ENCODE measurements around the gene SERINC4.

Gene SERINC4

DNA sequence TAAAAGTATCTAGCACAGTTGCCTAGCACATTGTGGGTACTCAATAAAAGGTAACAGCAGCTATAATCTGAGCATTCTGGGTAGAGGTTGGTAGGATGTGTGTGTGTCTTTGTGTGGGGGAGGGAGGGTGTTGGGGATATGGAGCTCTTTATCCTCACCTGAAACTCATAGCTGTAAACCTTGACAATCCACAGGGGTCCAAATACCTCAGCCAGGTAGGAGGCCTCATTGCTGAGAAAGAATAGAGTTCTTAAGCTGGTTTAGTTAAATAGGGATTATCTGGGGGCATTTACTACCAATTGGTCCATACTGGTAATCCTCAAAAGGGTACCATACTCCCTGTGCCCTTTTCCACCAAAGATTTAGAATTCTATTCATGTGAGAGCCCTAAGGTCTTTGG lies 4.0 kb downstream of the SERINC4 start:
- DNase-seq: no peak

DNA sequence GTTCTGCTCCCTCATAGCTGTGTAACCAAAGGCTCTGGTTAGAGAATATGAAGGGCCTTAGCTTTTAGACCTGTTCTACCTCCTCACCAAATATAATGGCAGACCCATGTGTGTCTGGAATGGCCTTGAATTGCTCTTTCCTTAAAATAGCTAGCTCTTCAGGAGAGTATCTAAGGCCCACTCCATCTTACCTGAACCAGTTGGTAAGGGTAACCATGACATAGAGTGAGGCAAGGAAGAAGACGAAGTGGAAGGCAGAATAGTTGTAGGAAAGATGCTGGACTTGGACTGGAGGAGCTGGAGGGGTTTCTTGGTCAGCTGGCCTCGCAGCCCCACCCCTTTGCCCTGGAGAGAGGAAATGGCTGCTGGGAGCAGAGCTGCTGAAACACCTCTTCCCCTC lies 4.8 kb downstream of the SERINC4 start:
- no peak for DNase-seq

DNA sequence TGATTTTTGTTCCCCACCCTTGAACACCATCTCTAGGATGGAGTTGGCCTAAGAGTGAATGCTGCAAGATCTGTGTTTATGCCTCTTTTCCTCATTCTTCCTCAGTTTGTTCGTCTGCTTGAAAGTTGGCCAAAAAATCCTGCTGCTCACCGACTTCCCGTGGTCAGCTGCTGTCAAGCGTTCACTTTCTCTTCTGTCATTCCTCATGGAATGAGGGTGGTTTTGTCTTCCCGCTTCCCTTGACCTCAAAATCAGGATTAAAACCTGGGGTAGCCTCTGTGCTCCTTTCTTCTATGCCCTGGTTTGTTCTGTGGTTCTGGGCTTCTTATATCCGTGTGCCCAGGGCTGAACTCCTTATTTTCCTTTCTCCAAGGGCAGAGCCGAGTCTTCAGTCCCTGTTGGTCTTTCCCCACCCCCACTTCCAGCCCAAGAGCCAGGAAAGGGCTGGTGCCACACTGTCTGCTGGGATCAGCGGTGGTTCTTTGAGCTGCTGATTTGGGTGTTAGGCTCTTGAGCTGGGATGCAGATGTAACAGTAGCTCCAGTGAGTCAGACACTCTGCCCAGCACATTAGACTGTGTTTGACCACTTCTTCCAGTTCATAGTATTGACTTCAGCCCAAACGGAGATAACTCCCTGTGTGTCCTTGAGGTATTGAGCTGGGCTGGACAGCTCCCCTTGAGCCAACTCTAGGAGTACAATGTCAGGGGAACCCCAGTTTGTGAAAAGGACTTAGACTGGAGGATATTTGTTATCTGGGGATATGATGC lies 5.6 kb downstream of the SERINC4 start:
- DNase-seq: no peak

DNA sequence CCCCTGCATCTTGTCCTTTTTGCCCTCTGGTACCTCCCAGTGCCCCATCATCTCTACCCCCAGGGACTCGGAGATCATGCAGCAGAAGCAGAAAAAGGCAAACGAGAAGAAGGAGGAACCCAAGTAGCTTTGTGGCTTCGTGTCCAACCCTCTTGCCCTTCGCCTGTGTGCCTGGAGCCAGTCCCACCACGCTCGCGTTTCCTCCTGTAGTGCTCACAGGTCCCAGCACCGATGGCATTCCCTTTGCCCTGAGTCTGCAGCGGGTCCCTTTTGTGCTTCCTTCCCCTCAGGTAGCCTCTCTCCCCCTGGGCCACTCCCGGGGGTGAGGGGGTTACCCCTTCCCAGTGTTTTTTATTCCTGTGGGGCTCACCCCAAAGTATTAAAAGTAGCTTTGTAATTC lies 6.4 kb downstream of the SERINC4 start:
- DNase-seq: no peak

DNA sequence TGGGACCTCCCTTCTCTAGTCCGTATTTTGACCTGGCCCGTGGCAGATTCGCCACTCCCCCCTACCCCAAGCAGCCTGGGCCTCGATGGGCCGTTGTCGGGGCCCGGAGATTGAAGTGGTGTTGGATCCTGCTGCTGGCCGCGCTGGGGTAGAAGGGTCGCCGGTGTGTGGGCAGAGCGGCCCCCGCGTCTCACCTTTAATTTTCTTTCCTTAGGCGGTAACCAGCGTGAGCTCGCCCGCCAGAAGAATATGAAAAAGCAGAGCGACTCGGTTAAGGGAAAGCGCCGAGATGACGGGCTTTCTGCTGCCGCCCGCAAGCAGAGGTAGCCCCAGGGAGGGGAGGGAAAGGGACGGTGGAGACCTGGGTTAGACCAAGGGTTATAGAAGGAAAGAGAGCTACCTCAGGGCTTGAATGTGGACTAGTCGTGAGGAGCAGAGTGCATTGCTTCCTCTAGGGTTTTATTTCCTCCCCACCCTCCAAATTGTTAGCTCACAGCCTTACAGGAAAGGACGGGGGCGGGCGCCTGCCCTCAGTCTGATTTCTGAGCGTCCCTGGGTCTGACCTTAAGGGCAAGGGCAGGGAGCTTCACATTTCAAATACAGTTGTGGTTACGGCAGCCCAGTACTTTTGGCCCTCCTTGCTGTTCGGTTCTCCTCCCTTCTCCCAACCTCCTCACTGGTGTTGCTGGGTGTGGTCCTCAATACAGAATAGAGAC lies 7.1 kb downstream of the SERINC4 start:
- no peak for DNase-seq

DNA sequence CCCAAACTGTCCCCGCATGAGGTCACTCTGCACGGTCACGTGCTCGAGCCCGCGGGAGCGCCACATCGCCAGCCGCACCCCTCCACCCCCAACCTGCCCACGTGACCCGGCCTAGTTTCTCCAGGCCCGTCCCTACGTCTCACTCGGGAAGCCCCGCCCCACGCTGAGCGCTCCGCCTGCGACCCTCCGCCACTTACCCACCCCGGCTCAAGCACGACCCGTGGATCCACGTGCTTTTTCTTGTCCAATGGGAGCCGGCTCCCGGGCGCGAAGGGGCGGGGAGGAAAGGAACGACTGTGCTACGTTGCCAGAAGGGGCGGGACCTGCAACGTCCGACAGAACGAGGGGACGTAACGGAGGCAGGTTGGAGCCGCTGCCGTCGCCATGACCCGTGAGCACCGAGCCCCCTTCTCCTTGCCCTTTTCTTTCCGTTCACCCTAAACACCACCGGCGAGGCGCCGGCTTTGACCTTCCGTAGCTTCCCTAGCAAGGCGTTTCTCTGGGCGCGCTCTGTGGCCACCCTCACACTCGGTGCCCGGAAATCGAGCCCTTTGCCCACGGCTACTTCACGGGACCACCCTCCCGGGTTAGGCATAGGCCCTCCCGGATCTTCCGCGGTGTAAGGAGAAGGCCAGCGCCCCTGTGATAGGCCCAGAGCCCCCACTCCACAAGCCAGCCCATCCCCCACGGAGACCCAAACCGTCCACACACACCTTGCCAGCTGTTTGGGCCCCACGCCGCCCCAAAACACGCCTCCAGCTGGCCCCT lies 7.8 kb downstream of the SERINC4 start, which contains the start of gene SERF2:
TSS of gene SERF2 (plus strand) at position 328 of the 768 bp plus-strand sequence. CDS start at position 385, 57 bp downstream.
- DNase-seq: peak; percentile 100

DNA sequence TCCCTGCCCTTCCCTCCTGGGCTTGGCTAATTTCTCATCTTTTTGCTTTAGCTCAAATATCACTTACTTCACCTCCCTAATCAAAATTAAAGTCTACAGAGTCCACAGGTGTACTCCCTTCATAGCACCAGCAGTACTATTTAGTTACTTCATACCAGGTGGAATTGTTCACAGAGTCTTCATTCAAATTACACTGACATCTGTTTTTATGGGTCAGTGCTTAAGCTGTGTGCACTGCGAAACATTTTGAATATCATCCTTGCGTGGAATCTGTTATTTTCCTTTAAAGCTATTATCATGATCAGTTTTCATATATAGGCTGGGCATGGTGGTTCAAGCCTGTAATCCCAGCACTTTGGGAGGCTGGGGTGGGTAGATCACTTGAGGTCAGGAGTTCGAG lies 10.6 kb downstream of the SERINC4 start:
- no peak for DNase-seq

DNA sequence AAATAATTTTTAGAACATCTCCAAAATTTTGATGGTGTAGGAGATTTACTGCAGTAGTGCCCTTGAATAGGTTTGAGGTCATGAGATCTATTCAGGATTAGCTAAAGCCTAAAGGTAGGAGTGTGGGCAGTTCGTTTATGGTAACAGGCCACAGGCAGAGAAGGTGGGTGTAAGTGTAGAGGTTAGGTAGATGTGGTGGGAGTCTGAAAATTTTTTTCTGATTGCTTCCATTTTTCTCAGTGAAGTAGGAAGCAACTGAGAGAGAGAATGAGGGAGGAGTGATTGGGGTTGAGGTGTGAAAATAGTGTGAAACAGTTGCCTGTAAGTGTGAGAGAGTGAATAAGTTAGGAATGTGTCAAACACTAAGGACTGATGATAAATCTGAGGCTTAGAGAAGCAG lies 21.0 kb downstream of the SERINC4 start:
- no peak for DNase-seq

DNA sequence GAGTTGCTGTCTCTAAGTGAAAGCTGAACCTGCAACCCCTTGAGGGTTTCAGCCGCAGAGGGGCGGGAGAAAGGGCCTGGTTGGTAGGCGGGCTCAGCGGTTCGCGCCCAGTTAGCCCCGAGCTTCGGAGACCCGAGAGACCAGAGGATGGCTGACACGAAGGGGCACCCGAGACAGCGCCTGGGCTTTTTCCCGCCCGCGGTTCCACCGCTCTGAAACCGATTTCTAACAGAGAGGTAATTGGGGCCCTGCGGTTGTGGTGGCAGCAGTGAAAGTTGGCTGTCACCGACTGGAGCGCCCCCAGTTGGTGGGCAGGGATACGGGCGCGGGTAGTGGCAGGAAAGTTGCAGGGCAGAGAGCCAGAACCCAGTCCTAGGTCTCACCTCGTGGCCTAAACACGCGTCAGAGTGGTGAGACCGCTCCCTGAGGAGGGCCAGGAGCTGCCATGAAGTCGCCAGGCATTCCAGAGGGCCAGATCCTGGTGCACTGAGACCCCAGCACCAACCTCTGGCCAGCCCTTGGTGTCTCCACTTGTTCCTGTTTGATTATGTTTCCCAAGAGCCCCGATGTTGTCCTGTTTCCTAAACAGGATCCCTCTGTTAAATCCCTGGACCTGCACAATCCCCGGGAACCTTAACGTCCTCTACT lies 22.6 kb downstream of the SERINC4 start:
- DNase-seq: peak; percentile 81

DNA sequence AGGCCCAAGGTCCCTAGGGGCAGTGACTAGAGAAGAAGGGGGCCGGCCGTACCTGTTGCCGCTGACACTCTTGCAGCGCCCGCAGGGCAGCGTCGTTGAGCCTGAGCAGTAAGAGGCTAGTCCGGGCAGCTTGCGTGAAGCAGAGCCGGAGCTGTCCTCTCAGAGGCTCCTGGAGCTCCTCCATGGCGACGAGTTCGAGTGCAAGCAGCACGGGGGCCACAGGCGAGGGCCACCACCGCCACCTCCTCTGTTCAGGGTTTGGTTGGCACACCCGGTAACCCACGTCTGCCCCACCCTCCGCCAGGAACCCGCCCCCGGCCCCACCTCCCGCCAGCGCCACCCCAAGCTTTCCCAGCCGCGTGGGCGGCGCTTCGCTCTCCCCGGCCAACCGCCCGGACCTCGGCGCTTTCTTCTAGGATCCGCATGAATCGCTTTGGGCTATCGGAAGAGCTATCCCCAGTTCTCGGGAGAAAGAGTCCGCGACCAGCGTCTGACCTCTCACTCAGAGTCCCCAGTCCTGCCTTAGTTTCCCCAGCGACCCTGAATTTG lies 23.2 kb downstream of the SERINC4 start, which contains the start of gene ELL3:
TSS of gene ELL3 (minus strand) at position 249 of the 549 bp plus-strand sequence. CDS start at position 184, 65 bp downstream.
- peak; percentile 68 for DNase-seq

DNA sequence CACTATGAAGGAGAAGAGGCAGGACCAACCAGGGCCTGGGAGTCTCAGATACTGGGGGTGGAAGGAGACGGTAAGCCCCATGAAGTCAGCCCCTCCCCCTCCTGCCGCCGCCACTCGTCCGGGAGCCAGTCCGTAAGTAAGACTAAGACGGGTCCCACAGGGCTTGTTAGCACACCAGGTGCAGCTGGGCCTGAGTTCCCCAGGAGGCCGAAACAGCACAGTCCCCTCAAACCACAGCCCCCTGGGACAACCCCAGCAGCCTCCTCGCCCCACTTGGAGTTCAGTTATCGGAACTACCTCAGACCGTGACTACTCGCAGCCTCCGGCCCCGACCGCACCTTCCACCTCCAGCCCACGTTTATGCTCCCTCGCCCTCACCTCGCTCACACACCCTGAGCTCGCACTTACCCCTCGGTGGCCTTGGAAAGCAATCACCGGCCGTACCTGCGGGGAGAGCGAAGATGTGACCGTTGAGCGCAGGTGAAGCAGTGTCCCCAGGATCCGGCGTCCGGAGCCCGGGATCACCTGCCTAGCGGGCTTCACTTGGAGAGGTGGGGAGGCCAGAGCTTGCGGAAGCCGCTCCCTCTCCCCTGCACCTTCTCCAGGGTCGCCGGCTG lies 23.8 kb downstream of the SERINC4 start:
- no peak for DNase-seq

DNA sequence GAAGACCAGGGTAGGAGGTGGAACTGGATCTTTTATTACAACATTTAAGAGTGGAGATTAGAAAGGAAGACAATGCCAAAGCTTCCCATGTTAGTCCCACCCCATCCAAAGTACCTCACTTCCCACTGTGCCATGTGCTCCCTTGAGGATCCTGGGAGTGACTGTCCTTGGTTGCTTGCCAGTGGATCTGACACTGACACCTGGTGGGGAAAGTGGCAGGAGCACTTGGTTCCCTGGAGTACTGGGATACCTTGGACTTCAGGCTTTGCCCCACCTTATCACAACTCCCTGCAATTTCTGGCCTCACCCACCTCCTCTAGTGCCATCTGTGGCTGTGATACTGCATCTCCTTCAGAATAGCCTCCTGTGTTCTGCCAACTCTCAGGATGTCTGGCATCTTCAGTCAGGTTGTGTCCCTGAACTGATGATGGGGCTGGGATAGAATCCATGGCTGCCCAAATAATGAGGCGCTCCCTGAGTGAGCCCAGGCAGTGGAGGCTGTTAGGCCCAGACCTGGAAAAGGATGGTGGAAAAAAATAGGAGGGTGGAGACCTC lies 24.5 kb downstream of the SERINC4 start:
- no peak for DNase-seq

DNA sequence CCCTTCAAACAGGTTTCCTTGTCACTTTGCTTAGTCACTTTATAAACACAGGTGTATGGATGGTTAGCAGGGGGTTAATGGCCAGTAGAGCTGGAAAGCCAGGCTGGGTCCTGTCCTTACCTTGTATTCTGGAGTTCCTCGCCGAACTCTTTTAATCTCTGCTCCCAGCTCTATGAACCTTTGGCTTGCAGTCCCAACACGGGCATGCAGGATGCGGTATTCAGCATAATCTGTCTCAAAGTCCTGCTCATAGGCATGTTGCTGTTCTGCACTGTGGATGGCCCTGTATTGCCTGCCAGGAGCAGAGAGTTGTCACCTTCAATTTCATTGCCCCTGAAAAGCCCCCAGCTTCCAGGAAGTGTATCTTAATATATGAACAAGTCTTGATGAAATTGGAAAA lies 26.0 kb downstream of the SERINC4 start:
- DNase-seq: no peak

DNA sequence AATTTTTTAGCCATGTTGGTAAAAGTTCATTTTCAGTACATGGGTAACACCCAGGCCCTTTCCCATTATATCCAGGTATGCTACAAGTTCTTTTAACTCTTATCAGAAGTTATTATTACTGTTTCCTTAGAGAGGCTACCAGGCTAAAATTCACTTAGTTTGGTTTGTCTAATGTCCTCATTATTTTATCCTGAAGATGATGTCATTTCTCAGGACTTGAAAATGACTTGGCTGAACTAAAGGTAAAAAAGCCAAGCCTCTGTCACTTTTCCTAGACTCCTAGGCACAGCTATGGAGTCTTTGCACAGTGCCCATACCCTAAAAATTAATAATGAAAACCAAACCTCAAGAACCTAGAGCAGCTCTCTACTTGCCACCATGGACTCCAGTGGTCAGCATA lies 27.4 kb downstream of the SERINC4 start:
- no peak for DNase-seq

DNA sequence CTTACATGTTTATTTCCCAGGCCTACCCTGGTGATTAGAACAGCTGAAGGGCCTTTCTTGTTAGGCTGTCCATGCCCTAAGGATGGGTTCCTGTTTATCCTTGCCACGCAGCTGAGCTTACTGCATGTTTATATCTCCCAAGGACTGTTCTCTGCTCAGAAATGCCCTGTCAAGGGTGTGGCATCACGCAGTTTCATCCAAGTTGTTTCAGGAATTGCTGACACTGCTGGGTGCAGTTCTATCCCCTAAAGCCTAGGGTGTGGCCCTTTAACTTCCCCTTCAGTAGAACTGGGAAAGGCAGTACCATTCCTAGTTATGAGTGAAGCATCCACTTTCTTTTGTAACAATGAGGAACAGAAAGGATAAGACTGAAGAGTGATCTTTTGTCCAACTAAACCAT lies 28.2 kb downstream of the SERINC4 start:
- no peak for DNase-seq

DNA sequence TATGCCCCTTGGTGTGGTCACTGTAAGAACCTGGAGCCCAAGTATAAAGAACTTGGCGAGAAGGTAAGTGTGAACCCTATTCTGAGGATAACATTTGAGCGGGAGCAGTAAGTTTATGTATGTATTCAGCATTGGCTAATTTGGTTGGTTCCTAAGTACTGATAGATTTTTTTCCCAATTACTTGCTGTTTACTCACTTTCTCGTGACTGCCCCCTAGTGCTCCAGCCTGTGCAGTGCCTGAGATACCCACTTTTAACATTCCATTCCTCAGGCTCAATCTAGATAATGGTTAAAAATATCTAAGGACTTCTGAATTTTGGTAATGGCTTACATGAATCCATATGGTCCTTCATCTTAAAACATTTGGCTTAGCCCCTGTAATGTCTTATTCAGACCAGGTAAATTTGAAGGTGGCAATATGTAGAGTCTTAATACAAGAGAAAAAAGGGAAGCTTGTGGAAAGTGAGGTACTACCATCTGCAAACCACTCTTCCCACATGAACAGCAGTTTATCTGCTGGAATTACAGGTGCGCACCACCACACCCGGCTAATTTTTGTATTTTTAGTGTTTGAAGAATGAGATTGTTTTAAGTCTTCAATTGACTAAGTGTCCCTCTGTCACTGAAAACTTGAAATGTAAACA lies 30.3 kb downstream of the SERINC4 start:
- DNase-seq: peak; percentile 16

DNA sequence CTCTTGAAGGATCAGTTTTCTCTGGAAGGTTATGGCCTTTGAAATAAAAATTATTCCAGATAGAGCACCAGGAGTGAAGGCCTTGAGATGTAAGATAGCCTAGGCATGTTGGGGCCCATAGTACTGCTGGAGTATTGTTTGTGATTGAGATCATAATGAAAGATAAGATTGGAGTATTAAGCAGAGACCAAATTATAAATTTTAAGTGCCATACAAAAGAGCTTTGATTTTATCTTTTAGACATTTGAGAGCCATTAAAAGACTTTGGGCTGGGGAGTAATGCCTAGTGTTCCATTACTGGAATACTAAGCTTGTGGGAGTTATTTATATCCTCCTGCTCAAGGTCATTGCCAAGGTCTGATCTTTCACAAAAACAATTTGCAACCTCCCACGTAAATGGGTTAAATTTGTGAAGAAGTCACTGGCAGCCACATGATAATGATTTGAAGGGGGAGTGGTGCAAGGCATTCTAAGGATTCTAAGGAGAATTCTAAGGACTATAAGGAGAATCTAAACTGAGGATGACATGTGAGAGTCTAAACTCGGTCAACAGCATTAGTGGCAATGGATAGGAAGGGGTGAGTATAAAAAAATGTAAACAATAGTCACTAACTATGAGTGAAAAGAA lies 36.1 kb downstream of the SERINC4 start:
- no peak for DNase-seq

DNA sequence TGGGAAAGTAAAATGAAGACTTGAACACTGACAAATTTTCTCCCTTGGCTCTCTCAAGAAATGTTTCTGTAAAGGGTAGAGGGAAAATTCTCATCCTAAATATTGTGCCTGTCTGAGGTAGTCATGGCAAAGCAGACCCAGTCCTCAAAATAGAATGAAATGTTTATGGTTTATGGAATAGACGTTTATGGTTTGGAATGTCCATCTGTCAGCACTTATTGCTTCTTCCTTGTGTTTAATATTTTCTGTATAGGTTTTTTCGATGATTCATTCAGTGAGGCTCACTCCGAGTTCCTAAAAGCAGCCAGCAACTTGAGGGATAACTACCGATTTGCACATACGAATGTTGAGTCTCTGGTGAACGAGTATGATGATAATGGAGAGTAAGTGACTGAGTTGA lies 37.2 kb downstream of the SERINC4 start:
- DNase-seq: no peak

DNA sequence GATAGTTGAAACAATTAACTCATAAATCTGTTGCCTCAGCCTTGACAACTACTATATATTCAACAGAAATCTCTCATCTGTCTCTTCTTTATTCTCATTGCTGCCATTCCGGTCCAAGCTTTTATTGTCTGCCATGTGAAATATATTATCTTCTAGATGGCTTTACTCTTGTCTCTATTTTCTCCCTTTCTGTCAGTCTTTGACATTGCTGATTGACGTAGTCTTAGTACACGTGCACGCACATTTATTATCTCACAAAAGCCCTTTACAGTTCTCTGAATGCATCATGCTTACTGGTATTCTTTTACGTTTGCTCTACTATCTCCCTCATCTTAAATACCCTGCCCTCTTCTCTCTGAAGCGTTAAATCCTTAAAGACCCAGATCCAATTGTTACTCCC lies 48.1 kb downstream of the SERINC4 start:
- DNase-seq: no peak

DNA sequence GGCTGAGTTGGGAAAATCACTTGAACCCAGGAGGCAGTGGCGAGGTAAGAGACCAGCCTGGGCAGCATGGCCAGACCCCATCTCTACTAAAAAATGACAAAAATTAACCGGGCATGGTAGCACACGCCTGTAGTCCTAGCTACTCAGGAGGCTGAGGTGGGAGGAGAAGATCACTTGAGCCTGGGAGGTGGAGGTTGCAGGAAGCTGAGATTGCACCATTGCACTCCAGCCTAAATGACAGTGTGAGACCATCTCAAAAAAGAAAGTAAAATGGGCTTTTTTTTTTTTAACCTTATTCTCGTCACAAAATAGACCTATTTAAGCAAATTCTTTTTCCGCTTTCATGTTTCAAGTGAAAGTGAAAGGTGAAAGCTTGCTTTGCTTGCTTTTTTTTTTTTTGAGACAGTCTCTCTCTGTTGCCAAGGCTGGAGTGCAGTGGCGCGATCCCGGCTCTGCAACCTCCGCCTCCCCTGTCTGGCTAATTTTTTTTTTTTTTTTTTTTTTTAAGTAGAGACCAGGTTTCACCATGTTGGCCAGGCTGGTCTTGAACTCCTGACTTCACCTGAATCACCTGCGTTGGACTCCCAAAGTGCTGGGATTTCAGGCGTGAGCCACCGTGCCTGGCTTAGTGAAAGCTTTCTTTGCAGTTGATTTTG lies 50.2 kb downstream of the SERINC4 start:
- DNase-seq: no peak

Data from GDM1 (cell line).